Measurements from ENCODE around the gene SLC5A5.

- TF ChIP-seq CTCF (IDR thresholded peaks at IDR 0.05) (no peak), POLR2A (IDR thresholded peaks at IDR 0.05) (no peak)
Measured at GRCh38 chr19:17920527-17920926, 48.8 kb downstream of the SLC5A5 start.
